Upper lobe of left lung (tissue), 6 donors: ENCODE measurements around the gene CD109. TPM values are rescaled to one million over a fixed set of nuclear protein-coding genes. Genes with fewer than 3 reads are reported as not detected.
A peak's percentile ranks its signal among the peaks of the same experiment; 100 is the strongest.

Experiments used
- ATAC-seq, 2 donors: fragments of 200-7000 bp; cut with Tn5 transposase; one replicate each; pipeline ENCODE4 v1.9.1; 2022; ENCODE audit warnings: mild to moderate bottlenecking in 2 of 2, moderate library complexity in 2 of 2; ENCODE audit not compliant: low FRiP score in 2 of 2
- DNase-seq, 2 donors: peaks; one replicate each; pipeline ENCODE4 v3.0.0-alpha.2; 2019 to 2020
- H3K27ac ChIP-seq, 4 donors: fragments of 200-600 bp; sonication (generic); one replicate each; pipeline ENCODE4 v1.5.1; 2016 to 2019
- H3K27me3 ChIP-seq, 4 donors: fragments of 200-600 bp; sonication (generic); one replicate each; pipeline ENCODE4 v1.5.1; 2017 to 2019
- H3K36me3 ChIP-seq, 4 donors: fragments of 200-600 bp; sonication (generic); one replicate each; pipeline ENCODE4 v1.5.1; 2016 to 2019
- H3K4me1 ChIP-seq, 4 donors: fragments of 200-600 bp; sonication (generic); one replicate each; pipeline ENCODE4 v1.5.1; 2018 to 2019
- H3K4me3 ChIP-seq, 4 donors: fragments of 200-600 bp; sonication (generic); one replicate each; pipeline ENCODE4 v1.5.1; 2017 to 2019; ENCODE audit warnings: mild to moderate bottlenecking in 2 of 4, moderate library complexity in 1 of 4
- H3K9me3 ChIP-seq, 4 donors: fragments of 200-600 bp; sonication (generic); one replicate each; pipeline ENCODE4 v1.5.1; 2018 to 2019
- CTCF ChIP-seq, 6 experiments: fragments of 450-650 bp in 4 of 6; fragments of 200-600 bp in 2 of 6; sonication (generic) in 2 of 6; IDR thresholded peaks; one replicate each; pipeline ENCODE4 v1.5.1; 2016 to 2019; ENCODE audit warnings: antibody characterized with exemption in 6 of 6
- EP300 ChIP-seq, 4 donors: sonication (generic); formaldehyde crosslinking; IDR thresholded peaks; one replicate each; pipeline ENCODE4 v1.5.1; 2017; ENCODE audit warnings: antibody characterized with exemption in 4 of 4, control low read depth in 2 of 4
- POLR2A ChIP-seq, 4 donors: fragments of 450-650 bp; IDR thresholded peaks; one replicate each; pipeline ENCODE4 v1.5.1; 2016 to 2017; ENCODE audit warnings: antibody characterized with exemption in 4 of 4, mild to moderate bottlenecking in 2 of 4
- POLR2AphosphoS5 ChIP-seq, 2 donors: sonication (generic); formaldehyde crosslinking; IDR thresholded peaks; one replicate each; pipeline ENCODE4 v1.5.1; 2017; ENCODE audit warnings: antibody characterized with exemption in 2 of 2
- WGBS, 2 donors: methylation state at CpG; one replicate each; pipeline ENCODE4 v1.1.5; 2017 to 2018; 5-methylcytosine and 5-hydroxymethylcytosine counted together
- total RNA-seq, 6 donors: library from RNA; depleted of rRNA in 4 of 6; stranded (reverse); fragments of >200 nt in 4 of 6; gene quantifications; one replicate each; pipeline versions ENCODE4 v1.1.0 to v1.2.1, GENCODE V29; 2016 to 2021
- donor health status: DM: no; HTN: no; CAD: no; lungs with moderate emphysema.
- donor health status: DM: no; HTN: yes; CAD: no; lungs with severe emphysema.

CD109 gene
- total RNA-seq, 6 donors from 2014 or later, result 4.2 to 25.5 (median 21.3) TPM

GRCh38 chr6:73704798-73705197, 8.8 kb downstream of the CD109 start:
- no peaks in the 10 kb centered on the region for H3K9me3 ChIP-seq
- H3K27me3 ChIP-seq, result no peaks in the 10 kb centered on the region
- peaks cover 3 to 28% (median 8%) of the 10 kb centered on the region in 4 donors for H3K4me1 ChIP-seq
- no peak overlapping the region for H3K4me3 ChIP-seq
- 56 to 79% methylated on average over 4 of the region's 4 CpGs for WGBS, 2 donors
- TF ChIP-seq POLR2A (IDR thresholded peaks at IDR 0.05) (no peak), CTCF (IDR thresholded peaks at IDR 0.05) (no peak), EP300 (IDR thresholded peaks at IDR 0.05) (peak in 2 of 4 donors; percentile 71 to 84), POLR2AphosphoS5 (IDR thresholded peaks at IDR 0.05) (peak in 1 of 2 donors; percentile 70)
- DNase-seq, result no peak
- H3K36me3 ChIP-seq, result no peaks in the 10 kb centered on the region
- ATAC-seq, result peak in 1 of 2 donors; percentile 63
- peak overlapping the region; percentile 39 to 86 (median 70) for H3K27ac ChIP-seq

GRCh38 chr6:73706971-73707370, 11.0 kb downstream of the CD109 start:
- peak overlapping the region in 3 of 4 donors; percentile 21 to 86 (median 75) for H3K27ac ChIP-seq
- DNase-seq (no peak), ATAC-seq (no peak)
- H3K27me3 ChIP-seq, result no peaks in the 10 kb centered on the region
- H3K4me1 ChIP-seq, result peaks cover 3 to 32% (median 8%) of the 10 kb centered on the region in 4 donors
- no peaks in the 10 kb centered on the region for H3K36me3 ChIP-seq
- H3K4me3 ChIP-seq, result no peak overlapping the region
- no peak for TF ChIP-seq EP300 (IDR thresholded peaks at IDR 0.05)
- no peak for TF ChIP-seq POLR2A (IDR thresholded peaks at IDR 0.05)
- TF ChIP-seq POLR2AphosphoS5 (IDR thresholded peaks at IDR 0.05), result no peak
- TF ChIP-seq CTCF (IDR thresholded peaks at IDR 0.05), result no peak
- 91 to 97% methylated on average over 9 of the region's 9 CpGs for WGBS, 2 donors
- H3K9me3 ChIP-seq, result no peaks in the 10 kb centered on the region

GRCh38 chr6:73710470-73710869, 14.5 kb downstream of the CD109 start:
- ATAC-seq, result no peak

DNA sequence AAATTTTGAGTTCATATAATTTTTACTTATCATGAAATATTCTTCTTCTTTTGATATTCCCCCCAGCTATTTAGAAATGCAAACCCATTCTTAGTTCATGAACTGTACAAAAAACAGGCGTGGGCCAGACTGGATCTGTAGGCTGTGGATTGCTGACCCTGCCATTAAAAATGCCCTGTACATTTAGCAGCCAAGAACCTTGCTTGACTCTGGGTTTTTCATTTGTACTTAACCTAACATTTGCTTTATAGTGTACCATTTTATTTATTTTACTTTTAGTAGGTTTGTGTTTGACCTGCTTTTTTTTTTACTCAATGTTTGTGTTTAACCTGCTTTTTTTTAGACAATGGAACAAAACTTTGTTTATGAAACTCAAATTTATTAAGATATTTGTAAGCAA, 14.9 kb downstream of the CD109 start:
- H3K4me3 ChIP-seq, result no peak overlapping the region
- peaks cover 11 to 44% (median 19%) of the 10 kb centered on the region in 4 donors for H3K4me1 ChIP-seq
- no peaks in the 10 kb centered on the region for H3K27me3 ChIP-seq
- H3K9me3 ChIP-seq, result no peaks in the 10 kb centered on the region
- no peaks in the 10 kb centered on the region for H3K36me3 ChIP-seq
- no peak for ATAC-seq
- no peak overlapping the region for H3K27ac ChIP-seq
- DNase-seq, result no peak
- TF ChIP-seq CTCF (IDR thresholded peaks at IDR 0.05) (no peak), POLR2AphosphoS5 (IDR thresholded peaks at IDR 0.05) (no peak), POLR2A (IDR thresholded peaks at IDR 0.05) (no peak), EP300 (IDR thresholded peaks at IDR 0.05) (no peak)
- WGBS, 2 donors, result 83 to 91% methylated on average over 1 of the region's 1 CpG

More at GRCh38 chr6:73710470-73710869, 14.5 kb downstream of the CD109 start:
- Histone ChIP-seq H3K9me3 (no peaks in the 10 kb centered on the region), H3K27ac (no peak overlapping the region), H3K36me3 (no peaks in the 10 kb centered on the region), H3K4me3 (no peak overlapping the region), H3K4me1 (peaks cover 11 to 48% (median 19%) of the 10 kb centered on the region in 4 donors), H3K27me3 (no peaks in the 10 kb centered on the region)
- DNase-seq, result no peak
- 67 to 77% methylated on average over 2 of the region's 2 CpGs for WGBS, 2 donors
- TF ChIP-seq EP300 (IDR thresholded peaks at IDR 0.05) (no peak), POLR2A (IDR thresholded peaks at IDR 0.05) (no peak), POLR2AphosphoS5 (IDR thresholded peaks at IDR 0.05) (no peak)

DNA sequence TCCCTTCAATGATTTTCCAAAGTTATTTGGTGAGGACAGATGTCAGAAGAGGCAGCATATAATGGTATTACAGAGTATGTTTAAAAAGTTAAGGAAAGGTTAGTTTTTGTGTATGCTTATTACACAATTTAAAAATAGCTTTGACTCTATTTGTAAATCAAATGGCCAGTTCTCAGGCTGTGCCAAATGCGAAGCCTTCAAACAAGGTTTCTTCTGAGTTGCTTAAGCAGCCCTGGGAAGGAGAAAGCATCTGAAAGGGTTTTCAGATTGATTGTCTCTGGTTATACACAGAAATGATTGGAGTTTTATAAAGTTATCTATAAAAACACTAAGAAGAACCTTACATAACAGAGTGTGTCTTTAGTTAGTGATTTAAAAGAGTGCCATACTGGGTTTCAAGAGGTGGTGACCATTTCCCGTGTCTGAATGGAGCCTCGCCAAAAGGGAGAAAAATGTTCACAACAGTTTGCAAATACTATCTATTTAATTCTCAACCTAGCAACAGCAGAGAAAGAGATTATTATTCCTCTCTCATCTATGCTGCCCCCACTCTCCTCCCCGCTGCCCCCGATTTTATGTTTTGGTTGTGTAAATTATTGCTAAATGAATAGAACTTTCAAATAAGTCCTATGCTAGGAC, 16.7 kb downstream of the CD109 start:
- peaks cover 8 to 34% (median 16%) of the 10 kb centered on the region in 4 donors for H3K4me1 ChIP-seq
- ATAC-seq (no peak), DNase-seq (no peak)
- H3K4me3 ChIP-seq, result no peak overlapping the region
- H3K36me3 ChIP-seq, result no peaks in the 10 kb centered on the region
- peak overlapping the region in 3 of 4 donors; percentile 63 to 73 (median 64) for H3K27ac ChIP-seq
- WGBS, 2 donors, result 79 to 81% methylated on average over 5 of the region's 5 CpGs
- TF ChIP-seq CTCF (IDR thresholded peaks at IDR 0.05) (no peak), POLR2AphosphoS5 (IDR thresholded peaks at IDR 0.05) (no peak), EP300 (IDR thresholded peaks at IDR 0.05) (no peak), POLR2A (IDR thresholded peaks at IDR 0.05) (no peak)
- no peaks in the 10 kb centered on the region for H3K9me3 ChIP-seq
- no peaks in the 10 kb centered on the region for H3K27me3 ChIP-seq
